Bronchial epithelial cell (primary cell): Measurements from ENCODE around the gene CCDC71L. TPM values are rescaled to one million over a fixed set of nuclear protein-coding genes. Genes with fewer than 3 reads are reported as not detected.
A peak's percentile ranks its signal among the peaks of the same experiment; 100 is the strongest.

Experiments
- DNase-seq: peaks from one replicate; pipeline ENCODE4 v3.0.0-alpha.2; 2010; ENCODE audit warnings: low read depth
- FAIRE-seq: peaks from 2 replicates; lab custom pipeline; 2011; peaks lifted over from hg19 to GRCh38; lab: Jason Lieb, UNC
- H3K27me3 ChIP-seq: 2 replicates; pipeline ENCODE4 v1.5.1; 2011; ENCODE audit warnings: low read length; ENCODE audit not compliant: control insufficient read depth, insufficient read depth
- H3K36me3 ChIP-seq: 2 replicates; pipeline ENCODE4 v1.5.1; 2011; ENCODE audit warnings: low read length; ENCODE audit not compliant: control insufficient read depth, insufficient read depth
- H3K4me3 ChIP-seq: 2 replicates; pipeline ENCODE4 v1.5.1; 2011; ENCODE audit warnings: mild to moderate bottlenecking, low read depth, low read length, control low read depth
- total RNA-seq: library from RNA; depleted of rRNA; stranded (reverse); fragments of >200 nt; gene quantifications from 2 replicates; pipeline ENCODE4 v1.2.1, GENCODE V29; 2014
- TF ChIP-seq, protein P1 (sequence below): IDR thresholded peaks from 2 replicates; pipeline ENCODE4 v1.5.1; 2011; ENCODE audit warnings: mild to moderate bottlenecking, moderate library complexity, low read length, control low read depth, inconsistent platforms; ENCODE audit not compliant: insufficient read depth, severe bottlenecking

The CCDC71L gene
- total RNA-seq, 1 donor from 2014 or later = 6.6 TPM

GRCh38 chr7:106640368-106641141, 20.4 kb downstream of the CCDC71L start:
- FAIRE-seq (no peak), DNase-seq (peak; percentile 63)
- Histone ChIP-seq H3K36me3 (no peaks in the 10 kb centered on the region), H3K27me3 (no peaks in the 10 kb centered on the region), H3K4me3 (no peak overlapping the region)
- TF ChIP-seq, protein P1, sequence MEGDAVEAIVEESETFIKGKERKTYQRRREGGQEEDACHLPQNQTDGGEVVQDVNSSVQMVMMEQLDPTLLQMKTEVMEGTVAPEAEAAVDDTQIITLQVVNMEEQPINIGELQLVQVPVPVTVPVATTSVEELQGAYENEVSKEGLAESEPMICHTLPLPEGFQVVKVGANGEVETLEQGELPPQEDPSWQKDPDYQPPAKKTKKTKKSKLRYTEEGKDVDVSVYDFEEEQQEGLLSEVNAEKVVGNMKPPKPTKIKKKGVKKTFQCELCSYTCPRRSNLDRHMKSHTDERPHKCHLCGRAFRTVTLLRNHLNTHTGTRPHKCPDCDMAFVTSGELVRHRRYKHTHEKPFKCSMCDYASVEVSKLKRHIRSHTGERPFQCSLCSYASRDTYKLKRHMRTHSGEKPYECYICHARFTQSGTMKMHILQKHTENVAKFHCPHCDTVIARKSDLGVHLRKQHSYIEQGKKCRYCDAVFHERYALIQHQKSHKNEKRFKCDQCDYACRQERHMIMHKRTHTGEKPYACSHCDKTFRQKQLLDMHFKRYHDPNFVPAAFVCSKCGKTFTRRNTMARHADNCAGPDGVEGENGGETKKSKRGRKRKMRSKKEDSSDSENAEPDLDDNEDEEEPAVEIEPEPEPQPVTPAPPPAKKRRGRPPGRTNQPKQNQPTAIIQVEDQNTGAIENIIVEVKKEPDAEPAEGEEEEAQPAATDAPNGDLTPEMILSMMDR = no peak

DNA sequence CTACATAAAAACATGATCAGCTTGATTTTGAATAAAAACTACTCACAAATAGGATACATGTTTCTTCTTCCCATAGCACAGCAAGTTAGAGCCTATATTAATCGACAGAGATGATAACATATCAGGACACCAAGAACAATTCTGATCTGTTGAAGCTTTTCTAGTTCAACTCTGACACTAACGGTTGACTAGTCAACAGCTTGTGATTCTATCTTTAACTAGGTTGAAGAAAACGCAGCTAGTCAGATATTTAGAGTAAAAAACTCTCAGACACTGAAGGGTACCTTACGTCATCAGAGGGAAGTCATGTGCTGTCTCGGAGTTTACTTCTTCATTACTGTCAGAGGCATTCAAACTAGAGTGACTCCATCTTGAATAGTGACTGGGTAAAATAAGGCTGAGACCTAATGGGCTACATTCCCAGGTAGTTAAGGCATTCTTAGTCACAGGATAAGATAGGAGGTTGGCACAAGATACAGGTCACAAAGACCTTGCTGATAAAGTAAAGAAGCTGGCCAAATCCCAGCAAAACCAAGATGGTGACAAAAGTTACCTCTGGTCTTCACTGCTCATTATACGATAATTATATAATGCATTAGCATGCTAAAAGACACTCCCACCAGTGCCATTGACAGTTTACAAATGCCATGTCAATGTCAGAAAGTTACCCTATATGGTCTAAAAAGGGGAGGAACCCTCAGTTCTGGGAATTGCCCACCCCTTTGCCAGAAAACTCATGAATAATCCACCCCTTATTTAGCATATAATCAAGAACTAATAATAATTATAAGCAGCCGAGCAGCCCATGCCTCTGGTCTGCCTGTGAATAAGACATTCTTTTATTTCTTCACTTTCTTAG, 21.3 kb downstream of the CCDC71L start:
- Histone ChIP-seq H3K36me3 (no peaks in the 10 kb centered on the region), H3K4me3 (no peak overlapping the region), H3K27me3 (peaks cover under 1% of the 10 kb centered on the region)
- FAIRE-seq = no peak
- TF ChIP-seq, protein P1 = no peak
- DNase-seq = no peak

- Histone ChIP-seq H3K27me3 (peaks cover 9% of the 10 kb centered on the region), H3K4me3 (no peak overlapping the region), H3K36me3 (no peaks in the 10 kb centered on the region)
- FAIRE-seq (no peak), DNase-seq (no peak)
- TF ChIP-seq, protein P1 = no peak
Measured at GRCh38 chr7:106635411-106635810, 25.5 kb downstream of the CCDC71L start.

DNA sequence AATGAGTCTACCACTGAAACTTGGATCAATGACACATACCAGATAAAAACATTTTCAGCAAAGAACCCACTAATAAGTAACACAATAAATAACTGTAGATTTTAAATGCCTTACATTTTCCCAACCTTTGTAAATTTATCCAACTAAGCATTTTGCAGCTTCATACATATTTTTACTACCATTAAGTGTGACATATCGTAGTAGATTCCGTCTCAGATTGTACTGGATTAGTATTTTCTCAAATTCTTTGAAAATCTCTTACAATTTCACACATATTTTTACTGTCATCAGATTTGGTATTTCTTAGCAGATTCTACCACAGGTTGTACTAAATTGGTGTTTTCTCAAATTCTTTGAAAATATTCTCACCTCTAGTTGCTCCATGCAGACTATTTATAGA, 26.0 kb downstream of the CCDC71L start:
- H3K27me3 ChIP-seq = peaks cover 9% of the 10 kb centered on the region
- DNase-seq (no peak), FAIRE-seq (no peak)
- TF ChIP-seq, protein P1 = no peak
- no peak overlapping the region for H3K4me3 ChIP-seq
- no peaks in the 10 kb centered on the region for H3K36me3 ChIP-seq

GRCh38 chr7:106630648-106631047, 30.3 kb downstream of the CCDC71L start:
- Histone ChIP-seq H3K36me3 (no peaks in the 10 kb centered on the region), H3K4me3 (no peak overlapping the region), H3K27me3 (peaks cover 9% of the 10 kb centered on the region)
- TF ChIP-seq, protein P1 = no peak
- FAIRE-seq (no peak), DNase-seq (no peak)
